GM12878 (cell line): ENCODE results near the gene EEF1AKMT2. TPM values are rescaled to one million over a fixed set of nuclear protein-coding genes. Genes with fewer than 3 reads are reported as not detected.

Experiments used
- ATAC-seq: fragments of 200-7000 bp; cut with Tn5 transposase; 3 replicates; pipeline ENCODE4 v1.9.1; 2020; ENCODE audit warnings: mild to moderate bottlenecking, moderate library complexity
- BruUV-seq: library from RNA; stranded (reverse); fragments of 400-500 nt; replicated peaks from 2 replicates; lab custom pipeline; 2021; lab: Mats Ljungman, UMichigan
- CTCF ChIA-PET: fragments of 300-600 bp; sonication (Branson Sonifier 250); formaldehyde crosslinking; extraction: SDS; loops from one replicate; lab custom pipeline; 2021; ENCODE audit warnings: inconsistent platforms; lab: Yijun Ruan, JAX
- POLR2A ChIA-PET: fragments of 350-600 bp; formaldehyde crosslinking; extraction: SDS; loops from one replicate; lab custom pipeline; 2021; ENCODE audit warnings: inconsistent platforms; lab: Charles Lee
- RAD21 ChIA-PET: fragments of 300-600 bp; sonication (Branson Sonifier 250); formaldehyde crosslinking; loops from one replicate; lab custom pipeline; 2023; ENCODE audit warnings: antibody characterized with exemption; ENCODE audit not compliant: unreplicated experiment; lab: Charles Lee
- SMC1A ChIA-PET: fragments of 300-600 bp; sonication (Branson Sonifier 250); formaldehyde crosslinking; loops from one replicate; lab custom pipeline; 2023; ENCODE audit not compliant: unreplicated experiment, uncharacterized antibody; lab: Charles Lee
- DNase-seq: peaks from one replicate; pipeline ENCODE4 v3.0.0-alpha.2; 2011; ENCODE audit warnings: low read depth, low spot score
- FAIRE-seq: peaks from 3 replicates; lab custom pipeline; 2011; peaks lifted over from hg19 to GRCh38; lab: Jason Lieb, UNC
- H2AFZ ChIP-seq: 2 replicates; pipeline ENCODE4 v1.6.0; 2011; ENCODE audit warnings: low read depth, low read length, control low read depth; ENCODE audit not compliant: control insufficient read depth
- H3K27ac ChIP-seq: 2 replicates; pipeline ENCODE4 v1.5.1; 2011; ENCODE audit warnings: control low read depth; ENCODE audit not compliant: control insufficient read depth, insufficient read depth
- H3K27me3 ChIP-seq, 2 experiments: replicated peaks in 1 of 2; 2 replicates each; pipeline versions ENCODE4 v1.6.0 to v1.6.1; 2011; ENCODE audit warnings: low read length in 1 of 2; ENCODE audit not compliant: control insufficient read depth in 2 of 2, insufficient read depth in 2 of 2
- H3K36me3 ChIP-seq, 2 experiments: 2 replicates each; pipeline ENCODE4 v1.5.1; 2011; ENCODE audit warnings: low read length in 1 of 2; ENCODE audit not compliant: control insufficient read depth in 2 of 2, insufficient read depth in 2 of 2
- H3K4me1 ChIP-seq: 2 replicates; pipeline ENCODE4 v1.6.1; 2011; ENCODE audit warnings: mild to moderate bottlenecking, low read length, moderate library complexity, mixed read lengths; ENCODE audit not compliant: control insufficient read depth, insufficient read depth
- H3K4me2 ChIP-seq: 2 replicates; pipeline ENCODE4 v1.6.0; 2011; ENCODE audit warnings: control low read depth; ENCODE audit not compliant: control insufficient read depth, insufficient read depth
- H3K4me3 ChIP-seq: fragments of 200-600 bp; sonication (generic); 2 replicates; pipeline ENCODE4 v1.5.1; 2016
- H3K79me2 ChIP-seq: 2 replicates; pipeline ENCODE4 v1.6.0; 2011; ENCODE audit warnings: low read length; ENCODE audit not compliant: control insufficient read depth, insufficient read depth
- H3K9ac ChIP-seq: 2 replicates; pipeline ENCODE4 v1.8.0; 2011; ENCODE audit warnings: low read length, control low read depth, mixed read lengths; ENCODE audit not compliant: control insufficient read depth, insufficient read depth
- H3K9me3 ChIP-seq: replicated peaks from 3 replicates; pipeline ENCODE4 v1.5.1; 2011; ENCODE audit warnings: mild to moderate bottlenecking, low read length; ENCODE audit not compliant: control insufficient read depth, insufficient read depth
- H4K20me1 ChIP-seq: 2 replicates; pipeline ENCODE4 v1.6.0; 2011; ENCODE audit not compliant: control insufficient read depth, insufficient read depth
- CBX3 ChIP-seq: fragments of 200-600 bp; sonication (generic); IDR thresholded peaks from 2 replicates; pipeline ENCODE4 v1.6.1; 2016; ENCODE audit warnings: low read depth, borderline replicate concordance
- CHD2 ChIP-seq: IDR thresholded peaks from 2 replicates; pipeline ENCODE4 v1.6.1; 2011; ENCODE audit warnings: low read depth, low read length, improper control_type of control experiment, borderline replicate concordance
- IKZF1 ChIP-seq: fragments of 450-650 bp; conservative IDR thresholded peaks from 2 replicates; pipeline ENCODE4 v1.6.1; 2017; ENCODE audit warnings: antibody characterized with exemption, mild to moderate bottlenecking
- KLF5 ChIP-seq: fragments of 450-650 bp; IDR thresholded peaks from 2 replicates; pipeline ENCODE4 v1.6.1; 2014; ENCODE audit warnings: mild to moderate bottlenecking; ENCODE audit not compliant: partially characterized antibody
- RCOR1 ChIP-seq: conservative IDR thresholded peaks from 2 replicates; pipeline ENCODE4 v1.6.1; 2012; ENCODE audit warnings: low read depth, low read length, improper control_type of control experiment
- TCF7 ChIP-seq: IDR thresholded peaks from 2 replicates; pipeline ENCODE4 v1.6.1; 2014; ENCODE audit warnings: antibody characterized with exemption, borderline replicate concordance
- ZNF24 ChIP-seq: fragments of 450-650 bp; IDR thresholded peaks from 2 replicates; pipeline ENCODE4 v1.6.1; 2017; ENCODE audit warnings: antibody characterized with exemption, mild to moderate bottlenecking
- WGBS: methylation state at CpG from one replicate; pipeline ENCODE4 v1.1.6; 2016; ENCODE audit warnings: low lambda C conversion rate; ENCODE audit not compliant: insufficient replicate concordance, insufficient coverage; ENCODE audit errors: missing lambda C conversion rate; 5-methylcytosine and 5-hydroxymethylcytosine counted together
- in situ Hi-C: fragments of 300-500 bp; cut with MboI; formaldehyde crosslinking; loops from 9 replicates; pipeline ENCODE4 v1.14.3; 2018; ENCODE audit warnings: mixed read lengths
- intact Hi-C: fragments of 100-400 bp; cut with micrococcal nuclease; formaldehyde crosslinking; loops from one replicate; pipeline ENCODE4 v1.14.2; 2022; ENCODE audit not compliant: unreplicated experiment
- polyA plus RNA-seq, 11 experiments: library from polyadenylated mRNA; depleted of rRNA in 4 of 11; unstranded in 6 of 11; stranded (reverse) in 5 of 11; fragments of >200 nt; fragmentation: Nextera tagmentation in 4 of 11; fragmentation: Illumina TruSeq in 1 of 11; extraction: Ambion mirVana in 4 of 11; extraction: Trizol in 1 of 11; gene quantifications; 1 replicate in 1 of 11; 2 replicates in 10 of 11; pipeline versions ENCODE4 v1.2.1 to v1.2.3, GENCODE V29; 2011 to 2016; ENCODE audit warnings: inconsistent platforms in 2 of 11, missing spikeins in 2 of 11, low read depth in 1 of 11
- total RNA-seq, 4 experiments: library from RNA; depleted of rRNA in 3 of 4; stranded (reverse); fragments of >200 nt in 3 of 4; fragmentation: Illumina TruSeq in 1 of 4; extraction: Trizol in 1 of 4; gene quantifications; 2 replicates each; pipeline versions ENCODE4 v1.2.1 to v1.2.3, GENCODE V29; 2013 to 2021
- TF ChIP-seq, protein P1 (sequence below): fragments of 450-650 bp; formaldehyde crosslinking; IDR thresholded peaks from 2 replicates; pipeline ENCODE4 v1.5.0; 2022; ENCODE audit warnings: mild to moderate bottlenecking, missing genetic modification characterization
- TF ChIP-seq, protein P2 (sequence below): IDR thresholded peaks from 2 replicates; pipeline ENCODE4 v1.6.1; 2012; ENCODE audit warnings: low read depth, low read length, improper control_type of control experiment
- TF ChIP-seq, protein P3 (sequence below): fragments of 450-650 bp; formaldehyde crosslinking; IDR thresholded peaks from 2 replicates; pipeline ENCODE4 v1.4.0; 2020; ENCODE audit warnings: mild to moderate bottlenecking, moderate library complexity
- TF ChIP-seq, protein P4 (sequence below): fragments of 450-650 bp; IDR thresholded peaks from 2 replicates; pipeline ENCODE4 v1.6.1; 2014; ENCODE audit warnings: mild to moderate bottlenecking

The EEF1AKMT2 gene
- total and polyA plus RNA-seq, 10 of the 15 experiments (the other 5 are each of a cell fraction or from before 2014, with no cell fraction given): 9.1 to 29.3 (median 23.6) TPM

DNA sequence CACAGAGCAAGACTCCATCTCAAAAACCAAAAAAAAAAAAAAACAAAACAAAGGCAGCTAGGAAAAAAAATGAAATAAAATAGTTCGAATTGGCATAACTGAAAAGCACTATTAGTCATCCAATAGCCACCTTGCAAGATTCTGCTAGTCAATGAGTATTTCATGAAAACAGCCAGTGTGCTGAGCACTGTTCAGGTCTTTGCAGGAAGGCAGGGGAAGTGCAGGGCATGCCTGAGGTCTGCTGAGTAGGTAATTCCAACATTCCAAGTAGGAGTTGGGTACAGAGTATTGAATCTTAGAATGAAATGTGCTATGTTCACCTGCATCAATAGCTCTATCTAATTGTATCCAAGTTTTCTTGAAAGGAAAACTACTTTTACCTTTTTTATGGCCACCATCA, 32.8 kb upstream of the EEF1AKMT2 start:
- ChIA-PET RAD21 (interaction anchor here (0.9 to 1.2 kb wide), 3 partner anchors 82 to 289 kb away, joined by 3 to 9 read pairs (median 4); no protein-coding TSS in a partner anchor), CTCF (interaction anchor here (0.9 to 5.8 kb wide), 7 partner anchors 9 to 295 kb away, joined by 3 to 32 read pairs (median 4); no protein-coding TSS in a partner anchor), POLR2A (no interaction called here), SMC1A (interaction anchor here (1.2 to 3.5 kb wide), 3 partner anchors 10 to 284 kb away, joined by 6 to 13 read pairs (median 6); no protein-coding TSS in a partner anchor)
- Histone ChIP-seq H2AFZ (no peak overlapping the region), H3K4me2 (no peak overlapping the region), H3K79me2 (no peaks in the 10 kb centered on the region), H3K9ac (no peak overlapping the region), H3K4me3 (no peak overlapping the region), H4K20me1 (no peaks in the 10 kb centered on the region), H3K27ac (no peak overlapping the region), H3K27me3 (no peaks in the 10 kb centered on the region), H3K9me3 (no peaks in the 10 kb centered on the region), H3K36me3 (peaks cover 3 to 14% of the 10 kb centered on the region in 2 experiments; a peak in 3 of 4 replicates), H3K4me1 (no peaks in the 10 kb centered on the region)
- no peak for DNase-seq
- no peak for FAIRE-seq
- BruUV-seq: no TSS peak
- in situ Hi-C loops: no loop called here
- 100% methylated on average over 1 of the region's 1 CpG for WGBS
- intact Hi-C loops: no loop called here
- no peak for ATAC-seq
- TF ChIP-seq, protein P1, sequence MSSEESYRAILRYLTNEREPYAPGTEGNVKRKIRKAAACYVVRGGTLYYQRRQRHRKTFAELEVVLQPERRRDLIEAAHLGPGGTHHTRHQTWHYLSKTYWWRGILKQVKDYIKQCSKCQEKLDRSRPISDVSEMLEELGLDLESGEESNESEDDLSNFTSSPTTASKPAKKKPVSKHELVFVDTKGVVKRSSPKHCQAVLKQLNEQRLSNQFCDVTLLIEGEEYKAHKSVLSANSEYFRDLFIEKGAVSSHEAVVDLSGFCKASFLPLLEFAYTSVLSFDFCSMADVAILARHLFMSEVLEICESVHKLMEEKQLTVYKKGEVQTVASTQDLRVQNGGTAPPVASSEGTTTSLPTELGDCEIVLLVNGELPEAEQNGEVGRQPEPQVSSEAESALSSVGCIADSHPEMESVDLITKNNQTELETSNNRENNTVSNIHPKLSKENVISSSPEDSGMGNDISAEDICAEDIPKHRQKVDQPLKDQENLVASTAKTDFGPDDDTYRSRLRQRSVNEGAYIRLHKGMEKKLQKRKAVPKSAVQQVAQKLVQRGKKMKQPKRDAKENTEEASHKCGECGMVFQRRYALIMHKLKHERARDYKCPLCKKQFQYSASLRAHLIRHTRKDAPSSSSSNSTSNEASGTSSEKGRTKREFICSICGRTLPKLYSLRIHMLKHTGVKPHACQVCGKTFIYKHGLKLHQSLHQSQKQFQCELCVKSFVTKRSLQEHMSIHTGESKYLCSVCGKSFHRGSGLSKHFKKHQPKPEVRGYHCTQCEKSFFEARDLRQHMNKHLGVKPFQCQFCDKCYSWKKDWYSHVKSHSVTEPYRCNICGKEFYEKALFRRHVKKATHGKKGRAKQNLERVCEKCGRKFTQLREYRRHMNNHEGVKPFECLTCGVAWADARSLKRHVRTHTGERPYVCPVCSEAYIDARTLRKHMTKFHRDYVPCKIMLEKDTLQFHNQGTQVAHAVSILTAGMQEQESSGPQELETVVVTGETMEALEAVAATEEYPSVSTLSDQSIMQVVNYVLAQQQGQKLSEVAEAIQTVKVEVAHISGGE (CRISPR knock-in tag): no peak
- no peak for TF ChIP-seq IKZF1
- TF ChIP-seq, protein P2, sequence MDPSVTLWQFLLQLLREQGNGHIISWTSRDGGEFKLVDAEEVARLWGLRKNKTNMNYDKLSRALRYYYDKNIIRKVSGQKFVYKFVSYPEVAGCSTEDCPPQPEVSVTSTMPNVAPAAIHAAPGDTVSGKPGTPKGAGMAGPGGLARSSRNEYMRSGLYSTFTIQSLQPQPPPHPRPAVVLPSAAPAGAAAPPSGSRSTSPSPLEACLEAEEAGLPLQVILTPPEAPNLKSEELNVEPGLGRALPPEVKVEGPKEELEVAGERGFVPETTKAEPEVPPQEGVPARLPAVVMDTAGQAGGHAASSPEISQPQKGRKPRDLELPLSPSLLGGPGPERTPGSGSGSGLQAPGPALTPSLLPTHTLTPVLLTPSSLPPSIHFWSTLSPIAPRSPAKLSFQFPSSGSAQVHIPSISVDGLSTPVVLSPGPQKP: no peak
- no peak for TF ChIP-seq ZNF24
- no peak for TF ChIP-seq RCOR1
- no peak for TF ChIP-seq CBX3
- no peak for TF ChIP-seq TCF7
- no peak for TF ChIP-seq CHD2
- TF ChIP-seq, protein P3, sequence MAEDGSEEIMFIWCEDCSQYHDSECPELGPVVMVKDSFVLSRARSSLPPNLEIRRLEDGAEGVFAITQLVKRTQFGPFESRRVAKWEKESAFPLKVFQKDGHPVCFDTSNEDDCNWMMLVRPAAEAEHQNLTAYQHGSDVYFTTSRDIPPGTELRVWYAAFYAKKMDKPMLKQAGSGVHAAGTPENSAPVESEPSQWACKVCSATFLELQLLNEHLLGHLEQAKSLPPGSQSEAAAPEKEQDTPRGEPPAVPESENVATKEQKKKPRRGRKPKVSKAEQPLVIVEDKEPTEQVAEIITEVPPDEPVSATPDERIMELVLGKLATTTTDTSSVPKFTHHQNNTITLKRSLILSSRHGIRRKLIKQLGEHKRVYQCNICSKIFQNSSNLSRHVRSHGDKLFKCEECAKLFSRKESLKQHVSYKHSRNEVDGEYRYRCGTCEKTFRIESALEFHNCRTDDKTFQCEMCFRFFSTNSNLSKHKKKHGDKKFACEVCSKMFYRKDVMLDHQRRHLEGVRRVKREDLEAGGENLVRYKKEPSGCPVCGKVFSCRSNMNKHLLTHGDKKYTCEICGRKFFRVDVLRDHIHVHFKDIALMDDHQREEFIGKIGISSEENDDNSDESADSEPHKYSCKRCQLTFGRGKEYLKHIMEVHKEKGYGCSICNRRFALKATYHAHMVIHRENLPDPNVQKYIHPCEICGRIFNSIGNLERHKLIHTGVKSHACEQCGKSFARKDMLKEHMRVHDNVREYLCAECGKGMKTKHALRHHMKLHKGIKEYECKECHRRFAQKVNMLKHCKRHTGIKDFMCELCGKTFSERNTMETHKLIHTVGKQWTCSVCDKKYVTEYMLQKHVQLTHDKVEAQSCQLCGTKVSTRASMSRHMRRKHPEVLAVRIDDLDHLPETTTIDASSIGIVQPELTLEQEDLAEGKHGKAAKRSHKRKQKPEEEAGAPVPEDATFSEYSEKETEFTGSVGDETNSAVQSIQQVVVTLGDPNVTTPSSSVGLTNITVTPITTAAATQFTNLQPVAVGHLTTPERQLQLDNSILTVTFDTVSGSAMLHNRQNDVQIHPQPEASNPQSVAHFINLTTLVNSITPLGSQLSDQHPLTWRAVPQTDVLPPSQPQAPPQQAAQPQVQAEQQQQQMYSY (CRISPR knock-in tag): no peak
- TF ChIP-seq, protein P4, sequence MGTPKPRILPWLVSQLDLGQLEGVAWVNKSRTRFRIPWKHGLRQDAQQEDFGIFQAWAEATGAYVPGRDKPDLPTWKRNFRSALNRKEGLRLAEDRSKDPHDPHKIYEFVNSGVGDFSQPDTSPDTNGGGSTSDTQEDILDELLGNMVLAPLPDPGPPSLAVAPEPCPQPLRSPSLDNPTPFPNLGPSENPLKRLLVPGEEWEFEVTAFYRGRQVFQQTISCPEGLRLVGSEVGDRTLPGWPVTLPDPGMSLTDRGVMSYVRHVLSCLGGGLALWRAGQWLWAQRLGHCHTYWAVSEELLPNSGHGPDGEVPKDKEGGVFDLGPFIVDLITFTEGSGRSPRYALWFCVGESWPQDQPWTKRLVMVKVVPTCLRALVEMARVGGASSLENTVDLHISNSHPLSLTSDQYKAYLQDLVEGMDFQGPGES: no peak
- no peak for TF ChIP-seq KLF5
